Caco-2 (cell line): ENCODE data around the gene DIS3L. TPM values are rescaled to one million over a fixed set of nuclear protein-coding genes. Genes with fewer than 3 reads are reported as not detected.

Experiments
- BruUV-seq: library from RNA; stranded (reverse); fragments of 400-500 nt; replicated peaks from 2 replicates; lab custom pipeline; 2021; lab: Mats Ljungman, UMichigan
- CTCF ChIA-PET: fragments of 300-600 bp; sonication (Branson Sonifier 250); formaldehyde crosslinking; loops from one replicate; lab custom pipeline; 2022; ENCODE audit warnings: antibody characterized with exemption; lab: Charles Lee
- POLR2A ChIA-PET: fragments of 300-600 bp; sonication (Branson Sonifier 250); formaldehyde crosslinking; loops from one replicate; lab custom pipeline; 2022; ENCODE audit warnings: antibody characterized with exemption; lab: Charles Lee
- DNase-seq, 2 experiments: peaks; one replicate each; pipeline versions ENCODE4 v3.0.0 to v3.0.0-alpha.2; 2020 to 2022
- H3K27me3 ChIP-seq: replicated peaks from 2 replicates; pipeline ENCODE4 v1.6.0; 2011; ENCODE audit warnings: low read length; ENCODE audit not compliant: control insufficient read depth, insufficient read depth
- H3K36me3 ChIP-seq: 2 replicates; pipeline ENCODE4 v1.5.1; 2011; ENCODE audit warnings: low read length; ENCODE audit not compliant: control insufficient read depth, insufficient read depth
- H3K4me1 ChIP-seq: fragments of 250-450 bp; sonication (Bioruptor Pico); 2 replicates; pipeline ENCODE4 v1.5.1; 2020; ENCODE audit warnings: mild to moderate bottlenecking
- H3K4me3 ChIP-seq: 2 replicates; pipeline ENCODE4 v1.5.1; 2011; ENCODE audit warnings: low read depth, mild to moderate bottlenecking, control low read depth, low read length
- H3K9me3 ChIP-seq: fragments of 250-450 bp; sonication (Bioruptor Pico); 2 replicates; pipeline ENCODE4 v1.5.1; 2020; ENCODE audit warnings: mild to moderate bottlenecking, moderate library complexity
- H3K27ac Mint-ChIP-seq: one replicate; pipeline ENCODE4 v1.8.0; 2022; ENCODE audit warnings: mixed read lengths; ENCODE audit not compliant: unreplicated experiment
- H3K27me3 Mint-ChIP-seq: one replicate; pipeline ENCODE4 v1.8.0; 2022; ENCODE audit warnings: mixed read lengths; ENCODE audit not compliant: insufficient read depth, unreplicated experiment
- H3K36me3 Mint-ChIP-seq: one replicate; pipeline ENCODE4 v1.8.0; 2022; ENCODE audit warnings: mild to moderate bottlenecking, mixed read lengths; ENCODE audit not compliant: insufficient read depth, unreplicated experiment
- H3K4me1 Mint-ChIP-seq: one replicate; pipeline ENCODE4 v1.8.0; 2022; ENCODE audit warnings: low read depth, mixed read lengths; ENCODE audit not compliant: unreplicated experiment
- H3K4me3 Mint-ChIP-seq: one replicate; pipeline ENCODE4 v1.8.0; 2022; ENCODE audit warnings: mild to moderate bottlenecking, moderate library complexity, mixed read lengths; ENCODE audit not compliant: unreplicated experiment
- H3K9me3 Mint-ChIP-seq: one replicate; pipeline ENCODE4 v1.8.0; 2022; ENCODE audit warnings: mixed read lengths; ENCODE audit not compliant: unreplicated experiment
- intact Hi-C: fragments of 100-400 bp; cut with micrococcal nuclease; formaldehyde crosslinking; loops from one replicate; pipeline ENCODE4 v1.10.0; 2022; ENCODE audit not compliant: unreplicated experiment
- total RNA-seq: library from RNA; stranded (reverse); gene quantifications from 2 replicates; pipeline ENCODE4 v1.2.3, GENCODE V29; 2022
- TF ChIP-seq, protein P1 (sequence below), 2 experiments: fragments of 200-600 bp in 1 of 2; IDR thresholded peaks; 1 replicate in 1 of 2; 2 replicates in 1 of 2; pipeline versions ENCODE4 v1.5.1 to v1.8.0; 2011 to 2022; ENCODE audit warnings: antibody characterized with exemption in 1 of 2, control low read depth in 1 of 2, inconsistent platforms in 1 of 2, low read depth in 1 of 2, low read length in 1 of 2, mild to moderate bottlenecking in 1 of 2, moderate library complexity in 1 of 2; ENCODE audit not compliant: insufficient read depth in 1 of 2, severe bottlenecking in 1 of 2, unreplicated experiment in 1 of 2

DIS3L gene
- total RNA-seq, 1 experiment from 2014 or later: 25.3 TPM

DNA sequence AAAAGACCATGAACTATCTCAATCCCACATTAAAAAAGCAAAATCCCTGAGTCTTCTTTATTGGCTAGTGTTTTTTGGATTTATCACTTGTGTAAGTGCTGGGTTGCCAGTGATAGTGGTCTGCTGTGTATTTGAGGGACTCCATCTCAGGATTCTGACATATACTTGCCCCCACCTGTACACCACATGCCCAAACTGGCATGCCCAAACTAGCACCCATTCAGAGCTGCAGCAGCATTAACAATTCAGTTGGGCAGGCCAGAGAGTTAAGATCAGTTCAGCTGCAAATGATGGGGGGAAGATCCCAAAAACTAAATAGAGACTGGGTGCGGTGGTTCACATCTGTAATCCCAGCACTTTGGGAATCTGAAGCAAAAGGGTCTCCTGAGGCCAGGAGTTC is 69.4 kb downstream of the DIS3L start:
- peaks cover 12% of the 10 kb centered on the region for H3K4me1 Mint-ChIP-seq
- DNase-seq: no peak
- Histone ChIP-seq H3K4me3 (no peak overlapping the region), H3K27me3 (no peaks in the 10 kb centered on the region), H3K4me1 (peaks cover 18% of the 10 kb centered on the region), H3K9me3 (no peaks in the 10 kb centered on the region), H3K36me3 (no peaks in the 10 kb centered on the region)
- H3K36me3 Mint-ChIP-seq: no peaks in the 10 kb centered on the region
- TF ChIP-seq, protein P1, sequence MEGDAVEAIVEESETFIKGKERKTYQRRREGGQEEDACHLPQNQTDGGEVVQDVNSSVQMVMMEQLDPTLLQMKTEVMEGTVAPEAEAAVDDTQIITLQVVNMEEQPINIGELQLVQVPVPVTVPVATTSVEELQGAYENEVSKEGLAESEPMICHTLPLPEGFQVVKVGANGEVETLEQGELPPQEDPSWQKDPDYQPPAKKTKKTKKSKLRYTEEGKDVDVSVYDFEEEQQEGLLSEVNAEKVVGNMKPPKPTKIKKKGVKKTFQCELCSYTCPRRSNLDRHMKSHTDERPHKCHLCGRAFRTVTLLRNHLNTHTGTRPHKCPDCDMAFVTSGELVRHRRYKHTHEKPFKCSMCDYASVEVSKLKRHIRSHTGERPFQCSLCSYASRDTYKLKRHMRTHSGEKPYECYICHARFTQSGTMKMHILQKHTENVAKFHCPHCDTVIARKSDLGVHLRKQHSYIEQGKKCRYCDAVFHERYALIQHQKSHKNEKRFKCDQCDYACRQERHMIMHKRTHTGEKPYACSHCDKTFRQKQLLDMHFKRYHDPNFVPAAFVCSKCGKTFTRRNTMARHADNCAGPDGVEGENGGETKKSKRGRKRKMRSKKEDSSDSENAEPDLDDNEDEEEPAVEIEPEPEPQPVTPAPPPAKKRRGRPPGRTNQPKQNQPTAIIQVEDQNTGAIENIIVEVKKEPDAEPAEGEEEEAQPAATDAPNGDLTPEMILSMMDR (IDR thresholded peaks at IDR 0.05; ENCODE audit: insufficient read depth in 1 of 2, low read depth in 1 of 2, low read length in 1 of 2, severe bottlenecking in 1 of 2, unreplicated experiment in 1 of 2): no peak
- H3K9me3 Mint-ChIP-seq: no peaks in the 10 kb centered on the region
- no TSS peak for BruUV-seq
- POLR2A ChIA-PET: no interaction called here
- peak overlapping the region; percentile 45 for H3K27ac Mint-ChIP-seq
- H3K4me3 Mint-ChIP-seq: no peak overlapping the region
- intact Hi-C loops: no loop called here
- H3K27me3 Mint-ChIP-seq: no peaks in the 10 kb centered on the region
- CTCF ChIA-PET: no interaction called here

DNA sequence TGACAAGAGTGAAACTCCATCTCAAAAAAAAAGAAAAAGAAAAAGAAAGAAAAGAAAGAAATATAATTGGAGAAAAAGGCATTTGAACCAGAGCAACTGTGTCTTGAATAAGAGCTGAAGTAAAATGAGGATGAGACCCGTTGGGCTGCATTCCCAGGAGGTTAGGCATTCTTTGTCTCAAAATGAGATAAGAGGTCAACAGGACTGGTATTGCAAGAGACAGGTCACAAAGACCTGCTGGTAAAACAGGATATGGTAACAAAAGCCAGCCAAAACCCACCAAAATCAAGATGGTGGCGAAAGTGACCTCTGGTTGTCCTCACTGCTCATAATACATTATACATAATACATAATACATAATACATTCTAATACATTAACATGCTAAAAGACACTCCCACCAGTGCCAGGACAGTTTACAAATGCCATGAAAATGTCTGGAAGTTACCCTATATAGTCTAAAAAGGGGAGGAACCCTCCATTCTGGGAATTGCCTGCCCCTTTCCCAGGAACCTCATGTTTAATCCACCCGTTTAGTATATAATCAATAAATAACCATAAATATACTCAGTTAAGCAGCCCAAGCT is 71.7 kb downstream of the DIS3L start:
- H3K27ac Mint-ChIP-seq: peak overlapping the region; percentile 86
- Histone ChIP-seq H3K9me3 (no peaks in the 10 kb centered on the region), H3K27me3 (no peaks in the 10 kb centered on the region), H3K4me3 (no peak overlapping the region), H3K36me3 (no peaks in the 10 kb centered on the region), H3K4me1 (peaks cover 19% of the 10 kb centered on the region)
- no TSS peak for BruUV-seq
- intact Hi-C loops: loop anchor here (1.0 kb wide), 1 partner anchor 21 kb away; the partner anchor contains the start of gene MAP2K1
- no peaks in the 10 kb centered on the region for H3K9me3 Mint-ChIP-seq
- TF ChIP-seq, protein P1 (IDR thresholded peaks at IDR 0.05; ENCODE audit: insufficient read depth in 1 of 2, low read depth in 1 of 2, low read length in 1 of 2, severe bottlenecking in 1 of 2, unreplicated experiment in 1 of 2): no peak
- no peaks in the 10 kb centered on the region for H3K36me3 Mint-ChIP-seq
- POLR2A ChIA-PET: interaction anchor here (0.6 to 1.0 kb wide), 2 partner anchors 9 to 132 kb away, joined by 4 to 7 read pairs; partner anchors contain the start of gene TIPIN
- peak; percentile 80 to 86 for DNase-seq
- CTCF ChIA-PET: interaction anchor here (0.6 kb wide), 1 partner anchor 96 kb away, joined by 3 read pairs; no protein-coding TSS in a partner anchor
- no peak overlapping the region for H3K4me3 Mint-ChIP-seq
- H3K4me1 Mint-ChIP-seq: peaks cover 10% of the 10 kb centered on the region
- no peaks in the 10 kb centered on the region for H3K27me3 Mint-ChIP-seq

DNA sequence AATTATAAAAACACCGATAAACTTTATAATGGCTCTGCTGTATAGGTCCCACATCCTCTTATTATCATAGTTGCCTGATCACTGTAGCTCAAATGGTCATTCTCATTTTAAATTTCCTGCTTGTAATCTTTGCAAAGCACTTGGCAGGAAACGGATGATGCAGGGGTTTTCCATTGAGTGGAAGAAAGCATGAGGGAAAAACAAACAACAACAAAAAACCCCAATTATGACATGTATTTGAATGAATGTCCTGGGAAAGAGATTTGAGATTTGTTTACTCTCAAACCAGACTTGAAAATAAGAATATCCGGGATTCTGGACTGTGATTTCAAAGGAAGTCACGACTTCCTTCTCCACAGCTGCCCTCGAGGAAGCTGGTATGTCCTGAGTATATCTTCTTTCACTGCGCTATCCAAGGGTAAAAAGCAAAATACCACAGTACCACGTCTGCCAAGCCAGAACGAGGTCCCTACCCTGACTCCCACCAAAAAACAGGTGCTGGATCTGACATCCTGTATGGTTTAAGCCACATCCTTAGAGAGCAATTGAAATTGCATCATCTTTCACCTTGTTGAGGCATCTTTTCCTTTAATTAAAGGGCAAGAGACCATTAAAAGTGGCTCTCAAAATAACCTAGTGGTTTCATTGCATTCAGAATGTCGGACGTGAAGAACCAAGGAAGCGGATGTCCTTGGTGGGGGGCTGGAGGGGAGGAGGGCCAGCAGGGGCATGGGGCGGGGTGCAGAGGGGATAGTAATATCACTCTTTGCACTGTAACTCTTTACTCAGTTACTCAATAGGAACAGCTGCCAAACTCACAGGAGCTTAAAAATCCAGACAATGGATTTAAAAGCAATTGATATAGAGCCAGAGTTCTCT is 76.6 kb downstream of the DIS3L start:
- Histone ChIP-seq H3K4me3 (no peak overlapping the region), H3K4me1 (peaks cover 11% of the 10 kb centered on the region), H3K9me3 (0 out of 2 replicates have a peak, but pooled peaks cover 2% of the 10 kb centered on the region), H3K36me3 (no peaks in the 10 kb centered on the region), H3K27me3 (no peaks in the 10 kb centered on the region)
- Mint-ChIP-seq H3K27ac (no peak overlapping the region), H3K9me3 (no peaks in the 10 kb centered on the region), H3K4me3 (no peak overlapping the region), H3K27me3 (no peaks in the 10 kb centered on the region), H3K4me1 (peaks cover 7% of the 10 kb centered on the region), H3K36me3 (no peaks in the 10 kb centered on the region)
- intact Hi-C loops: no loop called here
- POLR2A ChIA-PET: interaction anchor here (1.5 kb wide), 1 partner anchor 17 kb away, joined by 4 read pairs; the partner anchor contains the start of gene MAP2K1
- DNase-seq: no peak
- TF ChIP-seq, protein P1 (IDR thresholded peaks at IDR 0.05; ENCODE audit: insufficient read depth in 1 of 2, low read depth in 1 of 2, low read length in 1 of 2, severe bottlenecking in 1 of 2, unreplicated experiment in 1 of 2): no peak
- CTCF ChIA-PET: no interaction called here
- BruUV-seq: TSS peak; percentile 32
